HFF-Myc (cell line): Measurements from ENCODE around the gene RAB5IF.

Experiments used
- DNase-seq: peaks from one replicate; pipeline ENCODE4 v3.0.0-alpha.2; 2011; ENCODE audit warnings: low read depth; ENCODE audit errors: extremely low read depth
- H3K4me3 ChIP-seq: replicated peaks from 2 replicates; pipeline ENCODE4 v1.5.1; 2011; ENCODE audit warnings: low read depth, mild to moderate bottlenecking, control low read depth, low read length
- CTCF ChIP-seq: IDR thresholded peaks from 2 replicates; pipeline ENCODE4 v1.5.1; 2012; ENCODE audit warnings: mild to moderate bottlenecking, low read depth, low read length, control low read depth; ENCODE audit errors: missing control alignments

RAB5IF gene

GRCh38 chr20:36587388-36588070 lies 18.1 kb upstream of the RAB5IF start:
- H3K4me3 ChIP-seq = no peak overlapping the region
- no peak for TF ChIP-seq CTCF
- no peak for DNase-seq

DNA sequence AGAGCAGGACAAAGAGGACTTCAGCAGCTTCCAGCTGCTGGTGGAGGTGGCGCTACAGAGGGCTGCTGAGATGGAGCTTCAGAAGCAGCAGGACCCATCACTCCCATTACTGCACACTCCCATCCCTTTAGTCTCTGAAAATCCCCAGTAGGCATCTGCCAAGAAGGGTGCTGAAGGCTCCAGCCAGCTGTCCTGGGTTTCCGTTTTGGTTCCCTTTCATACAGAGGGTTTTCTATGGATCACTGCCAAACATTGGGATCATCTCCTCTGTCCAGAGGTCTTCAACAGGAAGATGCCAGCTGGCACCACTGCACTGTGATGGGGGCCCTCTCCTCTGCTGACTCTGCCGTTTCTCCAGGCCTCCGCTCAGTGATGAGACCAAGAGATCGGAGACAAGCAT lies 14.3 kb upstream of the RAB5IF start:
- no peak for DNase-seq
- no peak for TF ChIP-seq CTCF

DNA sequence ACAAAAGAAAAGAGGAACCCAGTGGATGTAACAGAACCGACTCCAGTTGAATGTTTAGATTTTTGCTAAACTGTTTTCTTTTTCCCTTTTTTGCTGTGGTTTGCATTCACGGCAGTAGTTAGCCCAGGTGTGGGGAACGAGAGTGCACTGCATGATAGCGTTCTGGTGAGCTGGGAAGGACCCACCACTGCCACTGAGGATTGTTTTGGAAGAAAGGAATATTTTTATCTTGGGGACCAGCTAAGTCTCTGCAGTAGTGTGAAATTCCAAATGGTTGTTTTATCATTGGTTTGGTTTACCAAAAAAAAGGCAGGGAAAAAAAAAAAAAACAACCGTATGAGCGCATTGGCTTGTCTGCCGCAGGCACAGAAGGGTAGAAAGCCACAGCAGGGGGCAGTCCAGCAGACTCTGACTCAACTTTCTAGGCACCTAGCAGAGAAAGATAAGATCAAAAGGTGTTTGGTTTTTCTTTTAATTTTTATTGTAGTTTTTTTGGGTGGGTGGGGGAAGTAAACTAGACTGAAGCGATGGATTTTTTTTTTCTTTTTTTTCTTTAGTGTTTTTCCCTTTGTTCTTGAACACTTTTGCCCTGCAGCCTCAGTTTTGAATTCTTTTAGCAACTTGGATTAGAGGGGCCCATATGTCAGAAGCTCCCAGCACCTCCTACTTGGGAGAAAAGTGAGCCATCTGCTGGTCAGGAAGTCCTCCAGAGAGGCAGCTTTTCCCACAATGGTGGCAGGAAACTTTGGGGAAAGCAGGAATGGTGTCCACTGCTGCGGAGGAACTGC lies 13.5 kb upstream of the RAB5IF start:
- DNase-seq = no peak
- TF ChIP-seq CTCF = peak; percentile 55
- no peak overlapping the region for H3K4me3 ChIP-seq

More for the DNA sequence above, 14.3 kb upstream of the RAB5IF start:
- H3K4me3 ChIP-seq = no peak overlapping the region

GRCh38 chr20:36593347-36593929 lies 12.1 kb upstream of the RAB5IF start:
- no peak for DNase-seq
- no peak for TF ChIP-seq CTCF

DNA sequence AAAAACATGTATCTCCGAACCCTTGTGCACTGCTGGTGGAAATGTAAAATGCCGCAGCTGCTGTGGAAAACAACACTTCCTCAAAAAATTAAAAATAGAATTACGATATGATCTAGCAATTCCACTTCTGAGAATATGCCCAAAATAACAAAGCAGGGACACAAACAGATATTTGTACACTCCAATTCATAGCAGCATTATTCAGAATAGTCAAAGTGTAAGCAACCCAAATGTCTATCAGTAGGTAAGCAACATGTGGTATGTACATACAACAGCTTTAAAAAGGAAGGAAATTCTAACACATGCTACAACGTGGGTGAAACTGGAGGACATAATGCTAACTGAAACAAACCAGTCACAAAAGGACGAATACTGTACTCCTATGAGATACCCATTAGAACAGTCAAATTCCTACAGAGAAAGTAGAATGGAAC lies 5.7 kb upstream of the RAB5IF start:
- no peak for DNase-seq
- TF ChIP-seq CTCF = no peak
- H3K4me3 ChIP-seq = no peak overlapping the region

More at GRCh38 chr20:36593347-36593929, 12.1 kb upstream of the RAB5IF start:
- H3K4me3 ChIP-seq = no peak overlapping the region

- no peak for TF ChIP-seq CTCF
- no peak overlapping the region for H3K4me3 ChIP-seq
- DNase-seq = no peak
These were observed 4.0 kb upstream of the RAB5IF start for GRCh38 chr20:36601540-36601939.
